Bronchial epithelial cell (primary cell): ENCODE results near the gene SDR42E2. TPM values are rescaled to one million over a fixed set of nuclear protein-coding genes. Genes with fewer than 3 reads are reported as not detected.
"Not testable (repeated sequence)": the region's sequence is repeated elsewhere in the genome, so short reads cannot be mapped to it uniquely, and the experiment has no call there.

Experiments
- DNase-seq: peaks from one replicate; pipeline ENCODE4 v3.0.0-alpha.2; 2010; ENCODE audit warnings: low read depth
- FAIRE-seq: peaks from 2 replicates; lab custom pipeline; 2011; peaks lifted over from hg19 to GRCh38; lab: Jason Lieb, UNC
- H3K27me3 ChIP-seq: 2 replicates; pipeline ENCODE4 v1.5.1; 2011; ENCODE audit warnings: low read length; ENCODE audit not compliant: control insufficient read depth, insufficient read depth
- H3K36me3 ChIP-seq: 2 replicates; pipeline ENCODE4 v1.5.1; 2011; ENCODE audit warnings: low read length; ENCODE audit not compliant: control insufficient read depth, insufficient read depth
- H3K4me3 ChIP-seq: 2 replicates; pipeline ENCODE4 v1.5.1; 2011; ENCODE audit warnings: mild to moderate bottlenecking, low read depth, low read length, control low read depth
- total RNA-seq: library from RNA; depleted of rRNA; stranded (reverse); fragments of >200 nt; gene quantifications from 2 replicates; pipeline ENCODE4 v1.2.1, GENCODE V29; 2014
- TF ChIP-seq, protein P1 (sequence below): IDR thresholded peaks from 2 replicates; pipeline ENCODE4 v1.5.1; 2011; ENCODE audit warnings: mild to moderate bottlenecking, moderate library complexity, low read length, control low read depth, inconsistent platforms; ENCODE audit not compliant: insufficient read depth, severe bottlenecking

The SDR42E2 gene
- total RNA-seq, 1 donor from 2014 or later = not detected

DNA sequence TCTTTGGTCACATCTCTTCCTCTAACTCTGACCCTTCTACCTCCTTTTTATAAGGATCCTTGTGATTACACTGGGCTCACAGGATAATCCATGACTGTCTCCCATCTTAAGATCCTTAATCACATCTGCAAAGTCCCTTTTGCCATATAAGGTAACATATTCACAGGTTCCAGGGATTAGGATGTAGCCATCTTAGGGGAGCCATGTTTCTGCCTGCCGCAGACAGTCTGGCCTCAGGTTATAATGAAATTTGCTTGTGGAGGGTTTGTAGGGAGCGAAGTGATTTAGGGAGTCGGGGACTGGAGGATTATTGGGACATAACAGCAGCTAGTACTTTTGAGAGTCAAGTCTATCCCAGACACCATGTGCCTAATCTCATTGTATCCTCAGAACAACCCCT, 51.5 kb downstream of the SDR42E2 start:
- DNase-seq (no peak), FAIRE-seq (no peak)
- peaks cover 3% of the 10 kb centered on the region for H3K36me3 ChIP-seq
- H3K4me3 ChIP-seq = no peak overlapping the region
- H3K27me3 ChIP-seq = no peaks in the 10 kb centered on the region
- TF ChIP-seq, protein P1, sequence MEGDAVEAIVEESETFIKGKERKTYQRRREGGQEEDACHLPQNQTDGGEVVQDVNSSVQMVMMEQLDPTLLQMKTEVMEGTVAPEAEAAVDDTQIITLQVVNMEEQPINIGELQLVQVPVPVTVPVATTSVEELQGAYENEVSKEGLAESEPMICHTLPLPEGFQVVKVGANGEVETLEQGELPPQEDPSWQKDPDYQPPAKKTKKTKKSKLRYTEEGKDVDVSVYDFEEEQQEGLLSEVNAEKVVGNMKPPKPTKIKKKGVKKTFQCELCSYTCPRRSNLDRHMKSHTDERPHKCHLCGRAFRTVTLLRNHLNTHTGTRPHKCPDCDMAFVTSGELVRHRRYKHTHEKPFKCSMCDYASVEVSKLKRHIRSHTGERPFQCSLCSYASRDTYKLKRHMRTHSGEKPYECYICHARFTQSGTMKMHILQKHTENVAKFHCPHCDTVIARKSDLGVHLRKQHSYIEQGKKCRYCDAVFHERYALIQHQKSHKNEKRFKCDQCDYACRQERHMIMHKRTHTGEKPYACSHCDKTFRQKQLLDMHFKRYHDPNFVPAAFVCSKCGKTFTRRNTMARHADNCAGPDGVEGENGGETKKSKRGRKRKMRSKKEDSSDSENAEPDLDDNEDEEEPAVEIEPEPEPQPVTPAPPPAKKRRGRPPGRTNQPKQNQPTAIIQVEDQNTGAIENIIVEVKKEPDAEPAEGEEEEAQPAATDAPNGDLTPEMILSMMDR = no peak

- TF ChIP-seq, protein P1 = no peak
- Histone ChIP-seq H3K4me3 (no peak overlapping the region), H3K27me3 (no peaks in the 10 kb centered on the region), H3K36me3 (peaks cover 3% of the 10 kb centered on the region)
- no peak for DNase-seq
- no peak for FAIRE-seq
Measured at GRCh38 chr16:22214402-22214801, 52.1 kb downstream of the SDR42E2 start.

DNA sequence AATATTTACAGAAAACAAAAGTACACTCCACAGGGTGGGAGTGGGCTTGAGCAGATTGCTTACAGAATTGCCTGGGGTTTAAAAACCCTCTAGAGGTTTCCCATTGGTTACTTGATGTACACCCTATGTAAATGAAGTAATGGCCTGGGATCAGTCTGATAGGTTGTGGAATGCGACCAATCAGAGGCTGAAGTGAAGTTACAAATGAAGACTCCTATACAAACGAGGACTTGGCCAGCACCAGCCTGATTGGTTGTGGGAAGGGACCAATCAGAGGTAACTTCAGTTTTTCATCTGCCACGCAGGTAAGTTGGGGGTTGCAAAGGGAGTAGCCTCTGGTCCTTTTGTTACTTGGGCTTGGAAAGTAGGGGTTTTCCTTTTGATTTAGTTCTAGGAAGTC, 52.6 kb downstream of the SDR42E2 start:
- DNase-seq = no peak
- TF ChIP-seq, protein P1 = no peak
- Histone ChIP-seq H3K36me3 (peaks cover 3% of the 10 kb centered on the region), H3K27me3 (no peaks in the 10 kb centered on the region), H3K4me3 (no peak overlapping the region)
- no peak for FAIRE-seq

- Histone ChIP-seq H3K4me3 (no peak overlapping the region), H3K36me3 (peaks cover 3% of the 10 kb centered on the region), H3K27me3 (no peaks in the 10 kb centered on the region)
- TF ChIP-seq, protein P1 = no peak
- no peak for DNase-seq
- no peak for FAIRE-seq
Measured at GRCh38 chr16:22216191-22216831, 54.0 kb downstream of the SDR42E2 start.

DNA sequence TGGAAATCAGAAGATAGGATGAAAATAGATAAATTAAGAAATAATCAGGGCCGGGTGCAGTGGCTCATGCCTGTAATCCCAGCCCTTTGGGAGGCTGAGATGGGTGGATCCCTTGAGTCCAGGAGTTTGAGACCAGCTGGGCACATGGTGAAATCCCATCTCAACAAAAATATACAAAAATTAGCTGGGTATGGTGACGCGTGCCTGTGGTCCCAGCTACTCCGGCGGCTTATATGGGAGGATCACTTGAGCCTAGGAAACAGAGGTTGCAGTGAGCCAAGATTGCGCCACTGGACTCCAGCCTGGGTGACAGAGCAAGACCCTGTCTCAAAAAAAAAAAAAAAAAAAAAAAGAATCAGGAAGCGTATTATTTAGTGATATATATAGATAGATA, 54.5 kb downstream of the SDR42E2 start:
- not testable (repeated sequence) for H3K4me3 ChIP-seq, FAIRE-seq, H3K27me3 ChIP-seq, DNase-seq, H3K36me3 ChIP-seq

GRCh38 chr16:22217890-22218730, 55.8 kb downstream of the SDR42E2 start:
- no peak overlapping the region for H3K4me3 ChIP-seq
- TF ChIP-seq, protein P1 = no peak
- DNase-seq (no peak), FAIRE-seq (no peak)
- H3K27me3 ChIP-seq = no peaks in the 10 kb centered on the region
- peaks cover 2% of the 10 kb centered on the region for H3K36me3 ChIP-seq
